Panc1 (cell line): ENCODE measurements around the gene GREB1. TPM values are rescaled to one million over a fixed set of nuclear protein-coding genes. Genes with fewer than 3 reads are reported as not detected.

ENCODE experiments used
- ATAC-seq: fragments of 200-7000 bp; cut with Tn5 transposase; 2 replicates; pipeline ENCODE4 v1.9.1; 2020; ENCODE audit warnings: mild to moderate bottlenecking, moderate library complexity
- BruUV-seq: library from RNA; stranded (reverse); fragments of 400-500 nt; replicated peaks from 2 replicates; lab custom pipeline; 2021; lab: Mats Ljungman, UMichigan
- CTCF ChIA-PET: fragments of 300-600 bp; sonication (Branson Sonifier 250); formaldehyde crosslinking; loops from one replicate; lab custom pipeline; 2022; ENCODE audit warnings: antibody characterized with exemption; lab: Charles Lee
- POLR2A ChIA-PET: fragments of 300-600 bp; sonication (Branson Sonifier 250); formaldehyde crosslinking; loops from one replicate; lab custom pipeline; 2022; ENCODE audit warnings: antibody characterized with exemption; lab: Charles Lee
- DNase-seq: peaks from one replicate; pipeline ENCODE4 v3.0.0-alpha.2; 2010; ENCODE audit warnings: low read depth, low spot score
- H3K27ac ChIP-seq: 2 replicates; pipeline ENCODE4 v1.5.1; 2011; ENCODE audit warnings: mild to moderate bottlenecking, low read length, inconsistent platforms
- H3K27me3 ChIP-seq: fragments of 200-500 bp; sonication (Bioruptor generic); 2 replicates; pipeline ENCODE4 v1.6.0; 2014; ENCODE audit warnings: low read length, inconsistent platforms; ENCODE audit not compliant: control insufficient read depth, insufficient read depth
- H3K36me3 ChIP-seq: fragments of 200-500 bp; sonication (Bioruptor generic); 2 replicates; pipeline ENCODE4 v1.5.1; 2014; ENCODE audit warnings: inconsistent platforms, mild to moderate bottlenecking, low read length, moderate library complexity; ENCODE audit not compliant: control insufficient read depth, insufficient read depth
- H3K4me1 ChIP-seq: 2 replicates; pipeline ENCODE4 v1.5.1; 2011; ENCODE audit warnings: inconsistent platforms, mild to moderate bottlenecking, low read length, moderate library complexity; ENCODE audit not compliant: control insufficient read depth, insufficient read depth
- H3K4me3 ChIP-seq, 2 experiments: 2 replicates each; pipeline ENCODE4 v1.5.1; 2011 to 2012; ENCODE audit warnings: low read depth in 2 of 2, low read length in 2 of 2, mild to moderate bottlenecking in 2 of 2, inconsistent platforms in 1 of 2, moderate library complexity in 1 of 2
- H3K9me3 ChIP-seq: fragments of 200-500 bp; sonication (Bioruptor generic); 2 replicates; pipeline ENCODE4 v1.5.1; 2014; ENCODE audit warnings: low read depth, mild to moderate bottlenecking, inconsistent platforms, low read length, moderate library complexity; ENCODE audit not compliant: control insufficient read depth, insufficient read depth
- POLR2AphosphoS5 ChIP-seq: IDR thresholded peaks from 2 replicates; pipeline ENCODE4 v1.6.1; 2012; ENCODE audit warnings: mild to moderate bottlenecking, low read depth, low read length, moderate library complexity
- SIN3A ChIP-seq: IDR thresholded peaks from 2 replicates; pipeline ENCODE4 v1.6.1; 2012; ENCODE audit warnings: low read depth, mild to moderate bottlenecking, low read length, moderate library complexity, borderline replicate concordance; ENCODE audit not compliant: insufficient read depth
- TCF7L2 ChIP-seq: IDR thresholded peaks from 2 replicates; pipeline ENCODE4 v1.6.1; 2011; ENCODE audit warnings: mild to moderate bottlenecking, low read depth, low read length, inconsistent platforms
- in situ Hi-C: cut with HindIII; loops from 2 replicates; pipeline ENCODE4 v1.10.0; 2016; ENCODE audit warnings: low sequenced_read_pairs, low pct_unique_long_range_greater_than_20kb
- intact Hi-C: fragments of 100-400 bp; cut with micrococcal nuclease; formaldehyde crosslinking; loops from one replicate; pipeline ENCODE4 v1.10.0; 2022; ENCODE audit not compliant: unreplicated experiment
- total RNA-seq: library from RNA; stranded (reverse); gene quantifications from one replicate; pipeline ENCODE4 v1.2.1, GENCODE V29; 2021; ENCODE audit not compliant: unreplicated experiment
- TF ChIP-seq, protein P1 (sequence below), 2 experiments: IDR thresholded peaks; 2 replicates each; pipeline ENCODE4 v1.6.1; 2011 to 2012; ENCODE audit warnings: low read depth in 2 of 2, control low read depth in 1 of 2, low read length in 1 of 2, mild to moderate bottlenecking in 1 of 2, moderate library complexity in 1 of 2; ENCODE audit not compliant: insufficient read depth in 1 of 2
- TF ChIP-seq, protein P2 (sequence below): fragments of 450-650 bp; IDR thresholded peaks from 2 replicates; pipeline ENCODE4 v1.5.1; 2017; ENCODE audit warnings: mild to moderate bottlenecking

Gene GREB1
- total RNA-seq, 1 experiment from 2014 or later: 0.90 TPM

DNA sequence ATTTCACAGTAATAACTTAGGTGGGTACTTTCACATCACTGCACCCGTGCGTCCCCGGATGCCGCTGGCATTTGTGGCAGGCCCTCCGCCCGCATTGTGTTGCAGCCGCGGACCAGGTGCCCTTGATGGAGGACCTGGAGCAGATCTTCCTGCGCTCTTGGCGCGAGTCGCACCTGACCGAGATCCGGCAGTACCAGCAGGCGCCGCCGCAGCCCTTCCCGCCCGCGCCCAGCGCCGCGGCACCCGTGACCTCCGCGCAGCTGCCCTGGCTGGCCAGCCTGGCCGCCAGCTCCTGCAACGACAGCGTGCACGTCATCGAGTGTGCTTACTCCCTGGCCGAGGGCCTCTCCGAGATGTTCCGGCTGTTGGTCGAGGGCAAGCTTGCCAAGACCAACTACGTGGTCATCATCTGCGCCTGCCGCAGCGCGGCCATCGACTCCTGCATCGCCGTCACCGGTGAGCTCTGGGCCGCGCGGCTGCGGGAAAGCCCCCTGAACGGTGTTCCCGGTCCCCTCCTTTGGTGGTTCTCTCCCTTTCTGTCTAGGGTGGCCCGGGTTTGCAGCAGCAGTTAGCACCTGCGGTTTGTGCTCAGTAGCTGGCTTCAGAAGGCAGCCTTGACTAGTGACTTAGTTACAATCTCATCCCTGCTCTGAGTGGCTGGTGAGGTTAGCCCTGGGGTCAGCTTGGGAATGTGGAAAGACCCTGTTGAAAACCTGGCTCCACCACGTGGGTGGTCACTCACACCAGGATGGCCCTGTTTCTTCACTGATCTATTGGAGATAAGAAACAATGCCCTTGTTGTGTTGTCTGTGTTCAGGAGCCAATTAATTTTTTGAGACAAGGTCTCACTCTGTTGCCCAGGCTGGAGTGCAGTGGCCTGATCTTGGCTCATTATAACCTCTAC is 59.1 kb downstream of the GREB1 start:
- intact Hi-C loops (no loop called here), in situ Hi-C loops (no loop called here)
- no peak for DNase-seq
- Histone ChIP-seq H3K27ac (no peak overlapping the region), H3K27me3 (peaks cover 3% of the 10 kb centered on the region; the same call in 1 of the 2 replicates), H3K4me3 (no peak overlapping the region), H3K9me3 (no peaks in the 10 kb centered on the region), H3K4me1 (no peaks in the 10 kb centered on the region; the same call in 1 of the 2 replicates), H3K36me3 (no peaks in the 10 kb centered on the region)
- TF ChIP-seq, protein P1, sequence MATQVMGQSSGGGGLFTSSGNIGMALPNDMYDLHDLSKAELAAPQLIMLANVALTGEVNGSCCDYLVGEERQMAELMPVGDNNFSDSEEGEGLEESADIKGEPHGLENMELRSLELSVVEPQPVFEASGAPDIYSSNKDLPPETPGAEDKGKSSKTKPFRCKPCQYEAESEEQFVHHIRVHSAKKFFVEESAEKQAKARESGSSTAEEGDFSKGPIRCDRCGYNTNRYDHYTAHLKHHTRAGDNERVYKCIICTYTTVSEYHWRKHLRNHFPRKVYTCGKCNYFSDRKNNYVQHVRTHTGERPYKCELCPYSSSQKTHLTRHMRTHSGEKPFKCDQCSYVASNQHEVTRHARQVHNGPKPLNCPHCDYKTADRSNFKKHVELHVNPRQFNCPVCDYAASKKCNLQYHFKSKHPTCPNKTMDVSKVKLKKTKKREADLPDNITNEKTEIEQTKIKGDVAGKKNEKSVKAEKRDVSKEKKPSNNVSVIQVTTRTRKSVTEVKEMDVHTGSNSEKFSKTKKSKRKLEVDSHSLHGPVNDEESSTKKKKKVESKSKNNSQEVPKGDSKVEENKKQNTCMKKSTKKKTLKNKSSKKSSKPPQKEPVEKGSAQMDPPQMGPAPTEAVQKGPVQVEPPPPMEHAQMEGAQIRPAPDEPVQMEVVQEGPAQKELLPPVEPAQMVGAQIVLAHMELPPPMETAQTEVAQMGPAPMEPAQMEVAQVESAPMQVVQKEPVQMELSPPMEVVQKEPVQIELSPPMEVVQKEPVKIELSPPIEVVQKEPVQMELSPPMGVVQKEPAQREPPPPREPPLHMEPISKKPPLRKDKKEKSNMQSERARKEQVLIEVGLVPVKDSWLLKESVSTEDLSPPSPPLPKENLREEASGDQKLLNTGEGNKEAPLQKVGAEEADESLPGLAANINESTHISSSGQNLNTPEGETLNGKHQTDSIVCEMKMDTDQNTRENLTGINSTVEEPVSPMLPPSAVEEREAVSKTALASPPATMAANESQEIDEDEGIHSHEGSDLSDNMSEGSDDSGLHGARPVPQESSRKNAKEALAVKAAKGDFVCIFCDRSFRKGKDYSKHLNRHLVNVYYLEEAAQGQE (IDR thresholded peaks at IDR 0.05; ENCODE audit: insufficient read depth in 1 of 2, low read depth in 2 of 2, low read length in 1 of 2): no peak
- TF ChIP-seq TCF7L2 (no peak), SIN3A (no peak), POLR2AphosphoS5 (no peak)
- TF ChIP-seq, protein P2, sequence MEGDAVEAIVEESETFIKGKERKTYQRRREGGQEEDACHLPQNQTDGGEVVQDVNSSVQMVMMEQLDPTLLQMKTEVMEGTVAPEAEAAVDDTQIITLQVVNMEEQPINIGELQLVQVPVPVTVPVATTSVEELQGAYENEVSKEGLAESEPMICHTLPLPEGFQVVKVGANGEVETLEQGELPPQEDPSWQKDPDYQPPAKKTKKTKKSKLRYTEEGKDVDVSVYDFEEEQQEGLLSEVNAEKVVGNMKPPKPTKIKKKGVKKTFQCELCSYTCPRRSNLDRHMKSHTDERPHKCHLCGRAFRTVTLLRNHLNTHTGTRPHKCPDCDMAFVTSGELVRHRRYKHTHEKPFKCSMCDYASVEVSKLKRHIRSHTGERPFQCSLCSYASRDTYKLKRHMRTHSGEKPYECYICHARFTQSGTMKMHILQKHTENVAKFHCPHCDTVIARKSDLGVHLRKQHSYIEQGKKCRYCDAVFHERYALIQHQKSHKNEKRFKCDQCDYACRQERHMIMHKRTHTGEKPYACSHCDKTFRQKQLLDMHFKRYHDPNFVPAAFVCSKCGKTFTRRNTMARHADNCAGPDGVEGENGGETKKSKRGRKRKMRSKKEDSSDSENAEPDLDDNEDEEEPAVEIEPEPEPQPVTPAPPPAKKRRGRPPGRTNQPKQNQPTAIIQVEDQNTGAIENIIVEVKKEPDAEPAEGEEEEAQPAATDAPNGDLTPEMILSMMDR: no peak
- no TSS peak for BruUV-seq
- CTCF ChIA-PET: no interaction called here
- ATAC-seq: no peak
- POLR2A ChIA-PET: no interaction called here

DNA sequence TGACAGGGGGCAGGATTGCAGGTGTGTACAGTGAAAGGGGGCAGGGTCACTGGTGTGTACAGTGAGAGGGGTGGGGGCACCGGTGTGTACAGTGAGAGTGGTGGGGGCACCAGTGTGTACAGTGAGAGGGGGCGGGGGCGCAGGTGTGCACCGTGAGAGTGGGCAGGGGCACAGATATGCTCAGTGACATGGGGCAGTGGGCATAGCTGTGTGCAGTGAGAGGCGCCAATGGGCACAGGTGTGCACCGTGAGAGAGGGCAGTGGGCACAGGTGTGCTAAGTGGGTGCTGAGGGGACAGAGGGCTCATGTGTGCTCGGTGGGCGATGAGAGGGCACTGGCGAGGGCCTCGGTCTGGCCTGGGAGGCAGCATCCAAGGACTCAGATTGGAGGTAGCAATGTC is 63.0 kb downstream of the GREB1 start:
- Histone ChIP-seq H3K4me3 (no peak overlapping the region), H3K4me1 (no peaks in the 10 kb centered on the region; the same call in 1 of the 2 replicates), H3K27me3 (peaks cover 4% of the 10 kb centered on the region; the same call in 1 of the 2 replicates), H3K36me3 (no peaks in the 10 kb centered on the region), H3K27ac (no peak overlapping the region), H3K9me3 (no peaks in the 10 kb centered on the region)
- ATAC-seq (no peak), DNase-seq (no peak)
- ChIA-PET CTCF (no interaction called here), POLR2A (no interaction called here)
- in situ Hi-C loops (no loop called here), intact Hi-C loops (no loop called here)
- no TSS peak for BruUV-seq
- TF ChIP-seq SIN3A (no peak), POLR2AphosphoS5 (no peak), TCF7L2 (no peak)
- TF ChIP-seq, protein P1 (IDR thresholded peaks at IDR 0.05; ENCODE audit: insufficient read depth in 1 of 2, low read depth in 2 of 2, low read length in 1 of 2): no peak
- TF ChIP-seq, protein P2: no peak
